GM21528 (cell line): Measurements from ENCODE around the gene EXOC6B.

Source experiments
- ATAC-seq: cut with Tn5 transposase; IDR thresholded peaks from one replicate; pipeline ENCODE4 v1.9.1; 2021; ENCODE audit warnings: mild to moderate bottlenecking, moderate library complexity; ENCODE audit not compliant: unreplicated experiment, low FRiP score

Gene EXOC6B

GRCh38 chr2:72796766-72797165, 29.1 kb downstream of the EXOC6B start:
- no peak for ATAC-seq

GRCh38 chr2:72794572-72794971, 31.3 kb downstream of the EXOC6B start:
- ATAC-seq, result no peak

- ATAC-seq, result no peak
These were observed 31.9 kb downstream of the EXOC6B start for GRCh38 chr2:72793798-72794440.

- ATAC-seq, result no peak
These were observed 36.6 kb downstream of the EXOC6B start for GRCh38 chr2:72789241-72789640.

GRCh38 chr2:72788756-72789155, 37.1 kb downstream of the EXOC6B start:
- ATAC-seq, result no peak

GRCh38 chr2:72785517-72785916, 40.3 kb downstream of the EXOC6B start:
- no peak for ATAC-seq

- ATAC-seq, result no peak
These were observed 43.3 kb downstream of the EXOC6B start for GRCh38 chr2:72782520-72782919.

- ATAC-seq, result no peak
These were observed 44.4 kb downstream of the EXOC6B start for GRCh38 chr2:72781480-72781879.

GRCh38 chr2:72780477-72780876, 45.4 kb downstream of the EXOC6B start:
- no peak for ATAC-seq

GRCh38 chr2:72779495-72779894, 46.3 kb downstream of the EXOC6B start:
- ATAC-seq, result no peak

GRCh38 chr2:72778410-72778809, 47.4 kb downstream of the EXOC6B start:
- ATAC-seq, result no peak

GRCh38 chr2:72770879-72771461, 54.9 kb downstream of the EXOC6B start:
- peak; percentile 72 for ATAC-seq

- no peak for ATAC-seq
These were observed 59.7 kb downstream of the EXOC6B start for GRCh38 chr2:72765997-72766609.

- no peak for ATAC-seq
These were observed 63.6 kb downstream of the EXOC6B start for GRCh38 chr2:72762276-72762675.

GRCh38 chr2:72759755-72760154, 66.1 kb downstream of the EXOC6B start:
- no peak for ATAC-seq

- no peak for ATAC-seq
These were observed 68.6 kb downstream of the EXOC6B start for GRCh38 chr2:72757177-72757775.

GRCh38 chr2:72755647-72756423, 70.0 kb downstream of the EXOC6B start:
- no peak for ATAC-seq

- ATAC-seq, result no peak
These were observed 71.1 kb downstream of the EXOC6B start for GRCh38 chr2:72754628-72755320.

- ATAC-seq, result no peak
These were observed 74.7 kb downstream of the EXOC6B start for GRCh38 chr2:72750977-72751639.

- no peak for ATAC-seq
These were observed 75.4 kb downstream of the EXOC6B start for GRCh38 chr2:72750466-72750865.
